ENCODE results near the gene CAMK1D. TPM values are rescaled to one million over a fixed set of nuclear protein-coding genes. Genes with fewer than 3 reads are reported as not detected.

CAMK1D gene
- total and polyA plus RNA-seq, 2 experiments from 2014 or later: 4.6 to 7.2 TPM

DNA sequence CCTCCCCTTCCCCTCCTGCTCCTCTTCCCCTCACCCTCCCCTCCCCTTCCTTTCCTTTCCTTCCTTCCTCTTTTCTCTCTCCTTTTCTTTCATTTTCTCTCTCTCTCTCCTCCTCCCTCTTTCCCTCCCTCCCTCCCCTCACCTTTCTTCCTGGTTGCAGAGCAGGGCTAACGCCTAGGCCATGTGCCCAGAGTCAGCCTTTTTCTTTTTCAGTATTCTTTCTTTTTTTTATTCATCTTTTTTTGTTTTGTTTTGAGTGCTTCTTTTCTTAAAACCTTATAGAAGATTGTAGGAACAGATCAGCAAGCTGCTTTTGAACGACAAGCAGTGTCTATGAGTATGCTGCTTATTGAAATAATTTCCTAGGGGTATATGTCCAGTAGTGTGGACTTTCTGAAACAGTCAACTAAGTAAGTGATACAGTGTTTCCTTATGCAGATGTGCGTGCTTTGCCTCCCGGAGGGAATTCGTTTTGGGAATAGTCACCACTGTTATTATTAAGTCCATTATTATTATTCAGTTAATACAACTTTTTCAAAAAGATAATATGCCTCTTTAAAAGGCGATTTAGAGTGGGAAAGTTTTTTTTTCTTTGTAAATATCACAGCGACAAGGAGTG is 219.2 kb downstream of the CAMK1D start:
- Histone ChIP-seq H3K27me3 (ENCODE audit: insufficient read depth) (no peaks in the 10 kb centered on the region), H2AFZ (no peak overlapping the region), H3K9me2 (ENCODE audit: insufficient read depth) (no peaks in the 10 kb centered on the region), H3K4me1 (ENCODE audit: insufficient read depth) (0 out of 2 replicates have a peak, but pooled peaks cover 4% of the 10 kb centered on the region), H3K27ac (ENCODE audit: low read depth) (no peak overlapping the region), H3K4me2 (no peak overlapping the region), H3K79me2 (replicated peaks; ENCODE audit: insufficient read depth) (no peaks in the 10 kb centered on the region), H4K20me1 (replicated peaks; ENCODE audit: insufficient read depth) (no peaks in the 10 kb centered on the region), H3F3A (replicated peaks; ENCODE audit: low read depth) (no peaks in the 10 kb centered on the region), H3K36me3 (ENCODE audit: insufficient read depth) (no peaks in the 10 kb centered on the region), H3K4me3 (no peak overlapping the region)
- DNase-seq (ENCODE audit: low spot score) (peak; percentile 31), ATAC-seq (no peak)
- H3K27me3 Mint-ChIP-seq (ENCODE audit: insufficient read depth, low read depth, poor library complexity): peaks cover 6% of the 10 kb centered on the region
- H3K4me3 Mint-ChIP-seq: no peak overlapping the region
- H3K36me3 Mint-ChIP-seq (ENCODE audit: low read depth): peaks cover 3% of the 10 kb centered on the region; the same call in 1 of the 3 replicates
- TF ChIP-seq CREB1 (CRISPR knock-in tag; IDR thresholded peaks at IDR 0.05; ENCODE audit: low read depth) (no peak), ZNF114 (CRISPR knock-in tag; IDR thresholded peaks at IDR 0.05) (no peak), NANOG (IDR thresholded peaks at IDR 0.05; ENCODE audit: borderline replicate concordance) (no peak), EZH2 (IDR thresholded peaks at IDR 0.05; ENCODE audit: low read depth, unreplicated experiment) (no peak), ZNF331 (CRISPR knock-in tag; IDR thresholded peaks at IDR 0.05; ENCODE audit: low read depth) (no peak), POLR2AphosphoS5 (IDR thresholded peaks at IDR 0.05; ENCODE audit: low read depth) (no peak), STAT1 (IDR thresholded peaks at IDR 0.05; ENCODE audit: unreplicated experiment) (no peak), JUNB (IDR thresholded peaks at IDR 0.05; ENCODE audit: unreplicated experiment) (no peak), EZH2phosphoT487 (IDR thresholded peaks at IDR 0.05; ENCODE audit: unreplicated experiment) (no peak)
- TF ChIP-seq, protein P1, sequence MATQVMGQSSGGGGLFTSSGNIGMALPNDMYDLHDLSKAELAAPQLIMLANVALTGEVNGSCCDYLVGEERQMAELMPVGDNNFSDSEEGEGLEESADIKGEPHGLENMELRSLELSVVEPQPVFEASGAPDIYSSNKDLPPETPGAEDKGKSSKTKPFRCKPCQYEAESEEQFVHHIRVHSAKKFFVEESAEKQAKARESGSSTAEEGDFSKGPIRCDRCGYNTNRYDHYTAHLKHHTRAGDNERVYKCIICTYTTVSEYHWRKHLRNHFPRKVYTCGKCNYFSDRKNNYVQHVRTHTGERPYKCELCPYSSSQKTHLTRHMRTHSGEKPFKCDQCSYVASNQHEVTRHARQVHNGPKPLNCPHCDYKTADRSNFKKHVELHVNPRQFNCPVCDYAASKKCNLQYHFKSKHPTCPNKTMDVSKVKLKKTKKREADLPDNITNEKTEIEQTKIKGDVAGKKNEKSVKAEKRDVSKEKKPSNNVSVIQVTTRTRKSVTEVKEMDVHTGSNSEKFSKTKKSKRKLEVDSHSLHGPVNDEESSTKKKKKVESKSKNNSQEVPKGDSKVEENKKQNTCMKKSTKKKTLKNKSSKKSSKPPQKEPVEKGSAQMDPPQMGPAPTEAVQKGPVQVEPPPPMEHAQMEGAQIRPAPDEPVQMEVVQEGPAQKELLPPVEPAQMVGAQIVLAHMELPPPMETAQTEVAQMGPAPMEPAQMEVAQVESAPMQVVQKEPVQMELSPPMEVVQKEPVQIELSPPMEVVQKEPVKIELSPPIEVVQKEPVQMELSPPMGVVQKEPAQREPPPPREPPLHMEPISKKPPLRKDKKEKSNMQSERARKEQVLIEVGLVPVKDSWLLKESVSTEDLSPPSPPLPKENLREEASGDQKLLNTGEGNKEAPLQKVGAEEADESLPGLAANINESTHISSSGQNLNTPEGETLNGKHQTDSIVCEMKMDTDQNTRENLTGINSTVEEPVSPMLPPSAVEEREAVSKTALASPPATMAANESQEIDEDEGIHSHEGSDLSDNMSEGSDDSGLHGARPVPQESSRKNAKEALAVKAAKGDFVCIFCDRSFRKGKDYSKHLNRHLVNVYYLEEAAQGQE (IDR thresholded peaks at IDR 0.05; ENCODE audit: unreplicated experiment): no peak
- TF ChIP-seq, protein P2, sequence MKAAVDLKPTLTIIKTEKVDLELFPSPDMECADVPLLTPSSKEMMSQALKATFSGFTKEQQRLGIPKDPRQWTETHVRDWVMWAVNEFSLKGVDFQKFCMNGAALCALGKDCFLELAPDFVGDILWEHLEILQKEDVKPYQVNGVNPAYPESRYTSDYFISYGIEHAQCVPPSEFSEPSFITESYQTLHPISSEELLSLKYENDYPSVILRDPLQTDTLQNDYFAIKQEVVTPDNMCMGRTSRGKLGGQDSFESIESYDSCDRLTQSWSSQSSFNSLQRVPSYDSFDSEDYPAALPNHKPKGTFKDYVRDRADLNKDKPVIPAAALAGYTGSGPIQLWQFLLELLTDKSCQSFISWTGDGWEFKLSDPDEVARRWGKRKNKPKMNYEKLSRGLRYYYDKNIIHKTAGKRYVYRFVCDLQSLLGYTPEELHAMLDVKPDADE (IDR thresholded peaks at IDR 0.05): no peak
- TF ChIP-seq, protein P3, sequence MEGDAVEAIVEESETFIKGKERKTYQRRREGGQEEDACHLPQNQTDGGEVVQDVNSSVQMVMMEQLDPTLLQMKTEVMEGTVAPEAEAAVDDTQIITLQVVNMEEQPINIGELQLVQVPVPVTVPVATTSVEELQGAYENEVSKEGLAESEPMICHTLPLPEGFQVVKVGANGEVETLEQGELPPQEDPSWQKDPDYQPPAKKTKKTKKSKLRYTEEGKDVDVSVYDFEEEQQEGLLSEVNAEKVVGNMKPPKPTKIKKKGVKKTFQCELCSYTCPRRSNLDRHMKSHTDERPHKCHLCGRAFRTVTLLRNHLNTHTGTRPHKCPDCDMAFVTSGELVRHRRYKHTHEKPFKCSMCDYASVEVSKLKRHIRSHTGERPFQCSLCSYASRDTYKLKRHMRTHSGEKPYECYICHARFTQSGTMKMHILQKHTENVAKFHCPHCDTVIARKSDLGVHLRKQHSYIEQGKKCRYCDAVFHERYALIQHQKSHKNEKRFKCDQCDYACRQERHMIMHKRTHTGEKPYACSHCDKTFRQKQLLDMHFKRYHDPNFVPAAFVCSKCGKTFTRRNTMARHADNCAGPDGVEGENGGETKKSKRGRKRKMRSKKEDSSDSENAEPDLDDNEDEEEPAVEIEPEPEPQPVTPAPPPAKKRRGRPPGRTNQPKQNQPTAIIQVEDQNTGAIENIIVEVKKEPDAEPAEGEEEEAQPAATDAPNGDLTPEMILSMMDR (conservative IDR thresholded peaks at IDR 0.05; ENCODE audit: low read depth in 2 of 2): no peak
- TF ChIP-seq, protein P4, sequence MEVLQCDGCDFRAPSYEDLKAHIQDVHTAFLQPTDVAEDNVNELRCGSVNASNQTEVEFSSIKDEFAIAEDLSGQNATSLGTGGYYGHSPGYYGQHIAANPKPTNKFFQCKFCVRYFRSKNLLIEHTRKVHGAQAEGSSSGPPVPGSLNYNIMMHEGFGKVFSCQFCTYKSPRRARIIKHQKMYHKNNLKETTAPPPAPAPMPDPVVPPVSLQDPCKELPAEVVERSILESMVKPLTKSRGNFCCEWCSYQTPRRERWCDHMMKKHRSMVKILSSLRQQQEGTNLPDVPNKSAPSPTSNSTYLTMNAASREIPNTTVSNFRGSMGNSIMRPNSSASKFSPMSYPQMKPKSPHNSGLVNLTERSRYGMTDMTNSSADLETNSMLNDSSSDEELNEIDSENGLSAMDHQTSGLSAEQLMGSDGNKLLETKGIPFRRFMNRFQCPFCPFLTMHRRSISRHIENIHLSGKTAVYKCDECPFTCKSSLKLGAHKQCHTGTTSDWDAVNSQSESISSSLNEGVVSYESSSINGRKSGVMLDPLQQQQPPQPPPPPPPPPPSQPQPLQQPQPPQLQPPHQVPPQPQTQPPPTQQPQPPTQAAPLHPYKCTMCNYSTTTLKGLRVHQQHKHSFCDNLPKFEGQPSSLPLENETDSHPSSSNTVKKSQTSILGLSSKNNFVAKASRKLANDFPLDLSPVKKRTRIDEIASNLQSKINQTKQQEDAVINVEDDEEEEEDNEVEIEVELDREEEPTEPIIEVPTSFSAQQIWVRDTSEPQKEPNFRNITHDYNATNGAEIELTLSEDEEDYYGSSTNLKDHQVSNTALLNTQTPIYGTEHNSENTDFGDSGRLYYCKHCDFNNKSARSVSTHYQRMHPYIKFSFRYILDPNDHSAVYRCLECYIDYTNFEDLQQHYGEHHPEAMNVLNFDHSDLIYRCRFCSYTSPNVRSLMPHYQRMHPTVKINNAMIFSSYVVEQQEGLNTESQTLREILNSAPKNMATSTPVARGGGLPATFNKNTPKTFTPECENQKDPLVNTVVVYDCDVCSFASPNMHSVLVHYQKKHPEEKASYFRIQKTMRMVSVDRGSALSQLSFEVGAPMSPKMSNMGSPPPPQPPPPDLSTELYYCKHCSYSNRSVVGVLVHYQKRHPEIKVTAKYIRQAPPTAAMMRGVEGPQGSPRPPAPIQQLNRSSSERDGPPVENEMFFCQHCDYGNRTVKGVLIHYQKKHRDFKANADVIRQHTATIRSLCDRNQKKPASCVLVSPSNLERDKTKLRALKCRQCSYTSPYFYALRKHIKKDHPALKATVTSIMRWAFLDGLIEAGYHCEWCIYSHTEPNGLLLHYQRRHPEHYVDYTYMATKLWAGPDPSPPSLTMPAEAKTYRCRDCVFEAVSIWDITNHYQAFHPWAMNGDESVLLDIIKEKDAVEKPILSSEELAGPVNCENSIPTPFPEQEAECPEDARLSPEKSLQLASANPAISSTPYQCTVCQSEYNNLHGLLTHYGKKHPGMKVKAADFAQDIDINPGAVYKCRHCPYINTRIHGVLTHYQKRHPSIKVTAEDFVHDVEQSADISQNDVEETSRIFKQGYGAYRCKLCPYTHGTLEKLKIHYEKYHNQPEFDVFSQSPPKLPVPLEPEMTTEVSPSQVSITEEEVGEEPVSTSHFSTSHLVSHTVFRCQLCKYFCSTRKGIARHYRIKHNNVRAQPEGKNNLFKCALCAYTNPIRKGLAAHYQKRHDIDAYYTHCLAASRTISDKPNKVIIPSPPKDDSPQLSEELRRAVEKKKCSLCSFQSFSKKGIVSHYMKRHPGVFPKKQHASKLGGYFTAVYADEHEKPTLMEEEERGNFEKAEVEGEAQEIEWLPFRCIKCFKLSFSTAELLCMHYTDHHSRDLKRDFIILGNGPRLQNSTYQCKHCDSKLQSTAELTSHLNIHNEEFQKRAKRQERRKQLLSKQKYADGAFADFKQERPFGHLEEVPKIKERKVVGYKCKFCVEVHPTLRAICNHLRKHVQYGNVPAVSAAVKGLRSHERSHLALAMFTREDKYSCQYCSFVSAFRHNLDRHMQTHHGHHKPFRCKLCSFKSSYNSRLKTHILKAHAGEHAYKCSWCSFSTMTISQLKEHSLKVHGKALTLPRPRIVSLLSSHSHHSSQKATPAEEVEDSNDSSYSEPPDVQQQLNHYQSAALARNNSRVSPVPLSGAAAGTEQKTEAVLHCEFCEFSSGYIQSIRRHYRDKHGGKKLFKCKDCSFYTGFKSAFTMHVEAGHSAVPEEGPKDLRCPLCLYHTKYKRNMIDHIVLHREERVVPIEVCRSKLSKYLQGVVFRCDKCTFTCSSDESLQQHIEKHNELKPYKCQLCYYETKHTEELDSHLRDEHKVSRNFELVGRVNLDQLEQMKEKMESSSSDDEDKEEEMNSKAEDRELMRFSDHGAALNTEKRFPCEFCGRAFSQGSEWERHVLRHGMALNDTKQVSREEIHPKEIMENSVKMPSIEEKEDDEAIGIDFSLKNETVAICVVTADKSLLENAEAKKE (CRISPR knock-in tag; IDR thresholded peaks at IDR 0.05): no peak
- peaks cover 11% of the 10 kb centered on the region for H3K4me1 Mint-ChIP-seq
- H3K9me3 Mint-ChIP-seq: peaks cover 7% of the 10 kb centered on the region; the same call in 2 of the 3 replicates
- H3K27ac Mint-ChIP-seq: no peak overlapping the region
